HEK293T (cell line): ENCODE results near the gene PHACTR3.

Experiments
- CTCF ChIA-PET: fragments of 350-600 bp; formaldehyde crosslinking; extraction: SDS; loops from one replicate; lab custom pipeline; 2021; ENCODE audit warnings: antibody characterized with exemption, inconsistent platforms; lab: Yijun Ruan, JAX
- POLR2A ChIA-PET: fragments of 350-600 bp; formaldehyde crosslinking; extraction: SDS; loops from one replicate; lab custom pipeline; 2020; ENCODE audit warnings: antibody characterized with exemption, inconsistent platforms; lab: Yijun Ruan, JAX
- DNase-seq: peaks from one replicate; pipeline ENCODE4 v3.0.0; 2012; ENCODE audit warnings: mixed read lengths; ENCODE audit errors: extremely low spot score
- ARNT ChIP-seq: fragments of 450-650 bp; IDR thresholded peaks from 2 replicates; pipeline ENCODE4 v1.6.1; 2017; ENCODE audit warnings: mild to moderate bottlenecking
- BHLHE40 ChIP-seq: fragments of 450-650 bp; IDR thresholded peaks from 2 replicates; pipeline ENCODE4 v1.6.1; 2016; ENCODE audit warnings: mild to moderate bottlenecking, moderate library complexity, borderline replicate concordance
- CTBP1 ChIP-seq: fragments of 450-650 bp; IDR thresholded peaks from 2 replicates; pipeline ENCODE4 v1.6.1; 2016; ENCODE audit warnings: borderline replicate concordance
- ELF4 ChIP-seq: fragments of 450-650 bp; IDR thresholded peaks from 2 replicates; pipeline ENCODE4 v1.6.1; 2017; ENCODE audit warnings: antibody characterized with exemption
- FOXA1 ChIP-seq: fragments of 450-650 bp; IDR thresholded peaks from 2 replicates; pipeline ENCODE4 v1.6.1; 2016; ENCODE audit warnings: mild to moderate bottlenecking
- FOXK2 ChIP-seq: fragments of 450-650 bp; IDR thresholded peaks from 2 replicates; pipeline ENCODE4 v1.6.1; 2016; ENCODE audit warnings: mild to moderate bottlenecking
- FOXM1 ChIP-seq: fragments of 450-650 bp; IDR thresholded peaks from 2 replicates; pipeline ENCODE4 v1.6.1; 2017; ENCODE audit warnings: mild to moderate bottlenecking, borderline replicate concordance
- HDGF ChIP-seq: fragments of 450-650 bp; IDR thresholded peaks from 2 replicates; pipeline ENCODE4 v1.6.1; 2017; ENCODE audit warnings: antibody characterized with exemption, borderline replicate concordance
- L3MBTL2 ChIP-seq: fragments of 450-650 bp; conservative IDR thresholded peaks from 2 replicates; pipeline ENCODE4 v1.6.1; 2016; ENCODE audit warnings: mild to moderate bottlenecking
- LEF1 ChIP-seq: fragments of 450-650 bp; IDR thresholded peaks from 2 replicates; pipeline ENCODE4 v1.6.1; 2017; ENCODE audit warnings: mild to moderate bottlenecking, borderline replicate concordance
- NFRKB ChIP-seq: fragments of 450-650 bp; IDR thresholded peaks from 2 replicates; pipeline ENCODE4 v1.6.1; 2016; ENCODE audit warnings: mild to moderate bottlenecking, moderate library complexity
- PKNOX1 ChIP-seq: fragments of 450-650 bp; IDR thresholded peaks from 2 replicates; pipeline ENCODE4 v1.6.1; 2016
- SP1 ChIP-seq: fragments of 450-650 bp; IDR thresholded peaks from 2 replicates; pipeline ENCODE4 v1.6.1; 2017
- SUZ12 ChIP-seq: fragments of 450-650 bp; IDR thresholded peaks from 2 replicates; pipeline ENCODE4 v1.6.1; 2016; ENCODE audit warnings: mild to moderate bottlenecking
- TARDBP ChIP-seq: fragments of 450-650 bp; IDR thresholded peaks from 2 replicates; pipeline ENCODE4 v1.6.1; 2016
- ZNF384 ChIP-seq: fragments of 450-650 bp; IDR thresholded peaks from 2 replicates; pipeline ENCODE4 v1.6.1; 2016

Gene PHACTR3

GRCh38 chr20:59823491-59824259 lies 219.3 kb downstream of the PHACTR3 start:
- no peak for DNase-seq
- POLR2A ChIA-PET, result no interaction called here
- TF ChIP-seq CTBP1, result no peak
- TF ChIP-seq FOXK2, result no peak
- no peak for TF ChIP-seq TARDBP
- TF ChIP-seq LEF1, result no peak
- TF ChIP-seq FOXM1, result no peak
- no peak for TF ChIP-seq FOXA1
- no peak for TF ChIP-seq L3MBTL2
- no peak for TF ChIP-seq PKNOX1
- no peak for TF ChIP-seq SP1
- no peak for TF ChIP-seq HDGF
- TF ChIP-seq ELF4, result no peak
- TF ChIP-seq BHLHE40, result no peak
- no peak for TF ChIP-seq SUZ12
- CTCF ChIA-PET, result no interaction called here

- ChIA-PET CTCF (no interaction called here), POLR2A (no interaction called here)
- TF ChIP-seq PKNOX1, result peak; percentile 56
- no peak for TF ChIP-seq FOXM1
- no peak for DNase-seq
Observed at GRCh38 chr20:59824711-59825562, 220.6 kb downstream of the PHACTR3 start.

- ChIA-PET POLR2A (no interaction called here), CTCF (no interaction called here)
- DNase-seq, result no peak
- no peak for TF ChIP-seq ARNT
- no peak for TF ChIP-seq SUZ12
- no peak for TF ChIP-seq PKNOX1
Observed at GRCh38 chr20:59825563-59825920, 221.2 kb downstream of the PHACTR3 start.

- ChIA-PET POLR2A (no interaction called here), CTCF (interaction anchor here (0.5 kb wide), 1 partner anchor 14 kb away, joined by 5 read pairs; no protein-coding TSS in a partner anchor)
- DNase-seq, result no peak
- TF ChIP-seq FOXM1 (no peak), FOXK2 (no peak), NFRKB (no peak), FOXA1 (no peak), SUZ12 (no peak), L3MBTL2 (no peak), ZNF384 (no peak)
Observed at GRCh38 chr20:59825944-59826759, 221.8 kb downstream of the PHACTR3 start.

DNA sequence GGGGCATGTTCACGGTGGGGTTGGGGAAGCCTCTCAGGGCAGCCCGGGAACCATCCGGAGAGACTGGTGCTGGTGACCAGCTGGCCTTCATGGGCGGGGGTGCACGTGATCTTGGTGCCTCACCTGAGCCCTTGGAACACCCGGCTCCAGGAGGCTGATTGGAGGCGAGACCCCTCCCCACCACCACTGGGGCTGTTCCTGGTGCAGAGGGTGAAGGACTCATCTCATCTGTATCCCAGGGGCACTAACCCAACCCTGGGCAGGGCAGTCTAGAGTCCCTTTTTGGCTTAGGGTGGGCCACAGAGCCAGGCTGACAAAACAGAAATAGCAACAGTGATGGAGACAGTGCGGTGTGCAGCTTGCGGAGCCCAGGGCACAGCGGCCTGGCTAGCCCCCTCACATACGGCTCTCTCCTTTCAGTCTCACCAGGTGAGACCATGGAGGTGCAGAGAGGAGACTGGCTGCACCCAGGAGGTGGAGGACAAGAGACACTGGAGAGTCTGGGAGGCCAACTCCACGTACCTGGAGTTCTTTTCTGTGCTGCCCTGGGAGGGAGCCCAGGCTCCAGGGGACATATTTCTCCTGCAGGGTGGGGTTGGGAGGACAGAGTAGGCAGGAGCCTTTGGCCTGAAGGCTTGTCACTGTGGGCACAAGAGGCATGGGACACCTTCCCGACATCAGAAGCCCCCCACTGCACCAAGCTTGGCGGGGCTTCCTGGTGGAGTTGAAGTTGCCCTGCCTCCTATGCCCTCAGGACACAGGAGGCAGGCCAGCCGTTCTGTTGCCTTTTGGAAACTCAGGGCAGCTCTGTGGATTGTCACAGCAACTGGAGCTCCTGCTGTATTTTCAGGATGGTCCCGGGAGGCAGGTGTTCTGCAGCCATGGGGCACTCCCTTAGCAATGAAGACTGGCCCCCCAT lies 223.1 kb downstream of the PHACTR3 start:
- TF ChIP-seq FOXA1, result no peak
- TF ChIP-seq PKNOX1, result no peak
- TF ChIP-seq LEF1, result no peak
- POLR2A ChIA-PET, result no interaction called here
- DNase-seq, result no peak
- CTCF ChIA-PET, result no interaction called here
